GM06990 (cell line): ENCODE results near the gene MIDN.

Experiments used
- DNase-seq: peaks from one replicate; pipeline ENCODE4 v3.0.0-alpha.2; 2011; ENCODE audit not compliant: insufficient read length; ENCODE audit errors: extremely low read depth
- H3K27me3 ChIP-seq: replicated peaks from 2 replicates; pipeline ENCODE4 v1.6.0; 2011; ENCODE audit warnings: low read length; ENCODE audit not compliant: control insufficient read depth, insufficient read depth
- H3K36me3 ChIP-seq: 2 replicates; pipeline ENCODE4 v1.5.1; 2011; ENCODE audit warnings: low read length; ENCODE audit not compliant: control insufficient read depth, insufficient read depth
- H3K4me3 ChIP-seq: replicated peaks from 2 replicates; pipeline ENCODE4 v1.5.1; 2011; ENCODE audit warnings: low read depth, mild to moderate bottlenecking, control low read depth, low read length
- TF ChIP-seq, protein P1 (sequence below): IDR thresholded peaks from 2 replicates; pipeline ENCODE4 v1.5.1; 2011; ENCODE audit warnings: low read length, control low read depth, mild to moderate bottlenecking, inconsistent platforms; ENCODE audit not compliant: insufficient read depth, poor library complexity, severe bottlenecking

MIDN gene

DNA sequence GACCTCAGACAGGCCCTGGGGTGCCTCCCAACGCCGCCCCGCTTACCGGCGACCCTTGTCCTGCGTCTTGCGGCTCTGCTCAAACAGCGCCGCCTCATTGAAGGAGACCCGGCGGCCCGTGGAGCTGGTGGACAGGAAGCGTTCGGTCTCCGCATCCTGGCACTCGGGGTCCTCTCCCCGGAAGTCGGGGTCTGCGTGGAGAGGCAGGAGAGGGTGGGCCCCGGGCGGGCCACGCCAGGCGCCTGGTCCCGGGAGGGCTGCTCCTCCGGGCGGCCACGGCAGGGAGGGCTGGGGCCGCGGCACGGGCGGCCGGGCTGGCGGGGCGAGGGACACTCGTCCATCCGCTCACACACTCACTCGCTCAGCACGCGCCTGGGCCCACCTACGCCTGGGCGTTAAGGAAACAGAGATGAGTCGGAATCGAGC is 13.4 kb upstream of the MIDN start:
- Histone ChIP-seq H3K27me3 (no peaks in the 10 kb centered on the region), H3K4me3 (no peak overlapping the region), H3K36me3 (no peaks in the 10 kb centered on the region)
- TF ChIP-seq, protein P1, sequence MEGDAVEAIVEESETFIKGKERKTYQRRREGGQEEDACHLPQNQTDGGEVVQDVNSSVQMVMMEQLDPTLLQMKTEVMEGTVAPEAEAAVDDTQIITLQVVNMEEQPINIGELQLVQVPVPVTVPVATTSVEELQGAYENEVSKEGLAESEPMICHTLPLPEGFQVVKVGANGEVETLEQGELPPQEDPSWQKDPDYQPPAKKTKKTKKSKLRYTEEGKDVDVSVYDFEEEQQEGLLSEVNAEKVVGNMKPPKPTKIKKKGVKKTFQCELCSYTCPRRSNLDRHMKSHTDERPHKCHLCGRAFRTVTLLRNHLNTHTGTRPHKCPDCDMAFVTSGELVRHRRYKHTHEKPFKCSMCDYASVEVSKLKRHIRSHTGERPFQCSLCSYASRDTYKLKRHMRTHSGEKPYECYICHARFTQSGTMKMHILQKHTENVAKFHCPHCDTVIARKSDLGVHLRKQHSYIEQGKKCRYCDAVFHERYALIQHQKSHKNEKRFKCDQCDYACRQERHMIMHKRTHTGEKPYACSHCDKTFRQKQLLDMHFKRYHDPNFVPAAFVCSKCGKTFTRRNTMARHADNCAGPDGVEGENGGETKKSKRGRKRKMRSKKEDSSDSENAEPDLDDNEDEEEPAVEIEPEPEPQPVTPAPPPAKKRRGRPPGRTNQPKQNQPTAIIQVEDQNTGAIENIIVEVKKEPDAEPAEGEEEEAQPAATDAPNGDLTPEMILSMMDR = no peak
- DNase-seq = no peak

DNA sequence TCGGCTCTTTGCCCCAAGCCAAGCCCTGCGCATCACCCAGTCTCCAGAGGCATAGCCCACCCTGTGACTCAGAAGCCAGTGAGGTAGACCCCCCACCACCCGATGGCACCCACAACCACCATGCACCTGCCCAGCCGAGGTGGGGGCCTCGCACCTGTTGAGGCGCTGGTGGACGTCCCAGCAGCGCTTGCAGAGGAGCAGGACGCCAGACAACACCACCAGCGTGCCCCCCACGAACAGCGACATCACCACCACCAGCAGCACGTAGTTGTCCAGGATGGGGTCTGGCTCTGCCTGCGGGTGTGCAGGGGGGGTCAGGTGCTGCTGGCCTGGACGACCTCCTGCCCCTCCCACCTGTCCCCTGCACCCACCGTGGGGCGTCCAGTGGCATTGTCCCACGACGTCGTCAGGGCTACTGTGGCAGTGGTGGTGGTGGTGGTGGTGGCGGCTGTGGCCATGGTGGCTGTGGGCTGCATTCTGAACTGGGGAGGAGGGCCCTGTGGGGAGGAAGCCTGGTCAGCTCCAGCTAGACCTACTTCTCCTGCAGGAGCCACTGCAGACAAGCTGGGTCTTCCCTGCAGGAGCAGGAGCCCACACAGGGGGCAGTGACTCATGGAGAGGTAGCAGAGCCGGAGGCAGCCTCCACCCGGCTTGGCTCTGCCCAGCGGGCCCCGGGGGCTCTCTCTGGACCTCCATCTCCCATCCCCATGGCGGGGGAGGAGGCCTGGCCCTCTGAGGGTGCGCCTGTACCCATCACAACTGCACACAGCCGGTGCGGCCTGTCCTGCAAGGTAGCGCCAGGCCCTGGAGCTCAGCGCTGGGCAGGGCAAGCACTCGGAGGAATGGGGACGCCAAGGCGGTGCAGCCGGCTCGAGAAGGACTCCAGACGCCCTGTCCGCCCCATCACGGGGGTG is 12.5 kb upstream of the MIDN start:
- no peak overlapping the region for H3K4me3 ChIP-seq
- no peaks in the 10 kb centered on the region for H3K36me3 ChIP-seq
- H3K27me3 ChIP-seq = no peaks in the 10 kb centered on the region
- TF ChIP-seq, protein P1 = no peak
- no peak for DNase-seq

DNA sequence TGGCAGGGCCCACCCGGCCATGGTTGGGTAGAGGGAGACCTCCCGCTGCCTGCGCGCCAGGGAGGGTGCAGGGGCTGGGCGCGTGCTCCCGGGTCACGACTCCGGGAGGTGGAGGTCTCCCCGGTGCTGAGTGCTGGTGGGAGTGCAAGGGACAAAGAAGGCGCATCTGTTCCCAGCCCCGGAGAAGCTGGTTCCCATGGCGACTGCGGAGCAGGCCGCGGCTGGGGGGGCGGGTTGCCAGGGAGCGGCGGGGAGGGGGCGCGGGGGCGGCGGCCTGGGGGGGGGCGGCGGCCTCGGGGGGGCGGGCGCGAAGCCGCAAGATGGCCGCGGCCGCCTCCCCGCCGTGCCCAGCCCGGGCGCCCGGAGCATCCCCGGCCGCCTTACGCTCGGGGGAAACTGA is 11.8 kb upstream of the MIDN start:
- DNase-seq = no peak
- TF ChIP-seq, protein P1 = no peak
- H3K4me3 ChIP-seq = no peak overlapping the region

DNA sequence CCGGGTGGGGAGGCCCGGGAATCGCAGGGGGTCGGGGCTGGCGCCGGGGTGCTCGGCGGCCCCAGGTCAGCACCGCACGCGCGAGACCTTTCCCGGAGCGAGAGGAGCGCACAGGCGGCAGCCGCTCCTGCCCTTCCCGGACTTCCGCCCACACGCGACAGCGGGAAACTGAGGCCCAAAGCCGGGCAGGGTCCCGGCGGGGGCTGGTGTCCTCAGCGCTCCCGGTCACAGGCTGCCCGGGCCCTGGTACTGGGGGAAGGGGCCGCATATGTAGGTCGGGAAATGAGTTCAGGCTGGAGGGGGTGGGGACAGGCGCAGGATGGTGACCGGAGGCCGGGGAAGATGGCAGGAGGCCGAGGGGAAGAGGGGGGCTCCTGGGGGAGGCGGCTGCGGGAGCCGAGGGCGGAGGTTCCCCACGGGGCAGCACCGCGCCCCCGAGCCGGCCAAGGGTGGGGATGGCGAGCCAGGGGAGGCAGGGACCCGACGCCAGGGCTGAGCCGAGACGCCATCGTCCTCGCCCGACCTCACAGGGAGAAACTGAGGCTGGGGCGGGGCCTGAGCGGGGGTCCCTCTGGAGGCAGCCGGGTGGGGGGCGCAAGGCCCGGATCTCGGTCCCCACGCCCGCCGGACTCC is 11.2 kb upstream of the MIDN start:
- DNase-seq = no peak
- H3K36me3 ChIP-seq = no peaks in the 10 kb centered on the region
- peak overlapping the region; percentile 53 for H3K4me3 ChIP-seq
- TF ChIP-seq, protein P1 = no peak
- H3K27me3 ChIP-seq = no peaks in the 10 kb centered on the region

More for the DNA sequence above, 11.8 kb upstream of the MIDN start:
- no peaks in the 10 kb centered on the region for H3K27me3 ChIP-seq
- H3K36me3 ChIP-seq = no peaks in the 10 kb centered on the region

DNA sequence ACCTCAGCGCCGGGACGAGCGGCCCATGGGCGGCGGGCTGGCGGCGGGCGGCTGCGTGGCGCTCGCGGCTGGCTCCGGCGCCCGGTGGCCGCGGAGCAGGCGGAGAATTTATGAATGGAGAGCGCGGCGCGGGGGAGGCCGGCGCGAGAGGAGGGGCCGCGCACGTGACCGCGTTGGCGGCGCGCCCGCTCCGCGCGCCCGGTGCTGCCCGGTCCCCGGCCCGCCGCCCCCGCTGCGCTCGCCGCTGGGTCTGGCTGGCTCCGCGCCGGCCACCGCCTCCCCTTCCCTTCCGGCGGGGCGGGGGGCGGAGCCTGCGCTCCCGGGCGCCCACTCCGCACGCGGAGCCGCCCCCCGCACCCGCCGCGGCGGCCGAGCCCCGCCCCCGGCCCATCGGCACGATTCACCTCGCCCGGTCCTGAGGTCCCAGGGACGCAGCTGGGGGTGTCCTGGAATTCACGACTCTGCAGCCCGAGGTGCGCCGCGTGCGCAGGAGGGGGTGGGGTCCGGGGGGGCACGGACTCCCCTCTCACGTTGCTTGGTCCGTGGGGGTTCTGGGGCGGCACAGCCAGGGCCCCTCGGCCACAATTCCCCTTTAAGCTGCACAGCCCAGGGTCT is 10.5 kb upstream of the MIDN start, which contains the start of gene CBARP:
Gene CBARP (minus strand): TSS at position 252 of the 615 bp plus-strand sequence. CDS start 1,905 bp downstream, outside the sequence.
- no peak for DNase-seq
- H3K4me3 ChIP-seq = peak within 1 kb of the TSS; percentile 53
- TF ChIP-seq, protein P1 = no peak
- no peaks in the 10 kb centered on the region for H3K36me3 ChIP-seq
- no peaks in the 10 kb centered on the region for H3K27me3 ChIP-seq
